ENCODE results near the gene KMT2C. TPM values are rescaled to one million over a fixed set of nuclear protein-coding genes. Genes with fewer than 3 reads are reported as not detected.

The KMT2C gene
- total and polyA plus RNA-seq, 2 of the 13 experiments (the other 11 are each of a cell fraction or from before 2014, with no cell fraction given): 7.1 to 14.4 TPM

- CTCF ChIA-PET (ENCODE audit: low intra/inter-chr PET ratio, low total read pairs): no interaction called here
- Histone ChIP-seq H3K27me3 (ENCODE audit: control insufficient read depth in 1 of 2, insufficient read depth in 2 of 2, low read length in 2 of 2) (no peaks in the 10 kb centered on the region; a peak in 1 of 5 replicates), H3K36me3 (replicated peaks in 1 of 2; ENCODE audit: control insufficient read depth in 1 of 2, insufficient read depth in 2 of 2, low read length in 2 of 2) (no peaks in the 10 kb centered on the region), H3K79me2 (ENCODE audit: insufficient read depth, low read length) (no peaks in the 10 kb centered on the region), H3K9me3 (ENCODE audit: low read length) (no peaks in the 10 kb centered on the region), H3K4me1 (ENCODE audit: insufficient read depth, low read length) (peaks cover 30% of the 10 kb centered on the region), H3K4me3 (replicated peaks in 1 of 3; ENCODE audit: insufficient read depth in 1 of 3, low read depth in 2 of 3, low read length in 3 of 3) (no peak overlapping the region), H3K4me2 (ENCODE audit: low read depth, low read length) (peak overlapping the region; percentile 53), H4K20me1 (ENCODE audit: insufficient read depth, low read length) (no peaks in the 10 kb centered on the region), H3K27ac (ENCODE audit: extremely low read length, insufficient read depth, low read length) (no peak overlapping the region), H3K9ac (ENCODE audit: insufficient read depth, low read depth, low read length) (no peak overlapping the region), H2AFZ (ENCODE audit: low read length) (no peak overlapping the region)
- in situ Hi-C loops (cut with HindIII; ENCODE audit: extremely low pct_ligation_motif_present, low pct_unique_long_range_greater_than_20kb): no loop called here
- DNase-seq (ENCODE audit: low spot score): no peak
- ATAC-seq: no peak
- no peak for TF ChIP-seq POLR2A (IDR thresholded peaks at IDR 0.05; ENCODE audit: insufficient read depth in 1 of 2, low read depth in 2 of 2, low read length in 2 of 2)
- 0 out of 2 replicates have a peak, but pooled peaks have one; percentile 18 for TF ChIP-seq ZNF281 (CRISPR knock-in tag; IDR thresholded peaks at IDR 0.05; ENCODE audit: borderline replicate concordance)
- TF ChIP-seq MAFG (CRISPR knock-in tag; IDR thresholded peaks at IDR 0.05): no peak
- POLR2A ChIA-PET: interaction anchor here (0.6 to 1.1 kb wide), 2 partner anchors 11 to 204 kb away, joined by 3 read pairs; no protein-coding TSS in a partner anchor
- intact Hi-C loops (cut with micrococcal nuclease; ENCODE audit: unreplicated experiment): loop anchor here (5.0 to 10.0 kb wide), 3 partner anchors 32 to 365 kb away; no protein-coding TSS in a partner anchor
- 23% methylated on average over 5 of the region's 5 CpGs for WGBS (ENCODE audit: low lambda C conversion rate)
- FAIRE-seq: no peak
- BruUV-seq (replicated peaks): TSS peak; percentile 38
Observed at GRCh38 chr7:152459724-152460251, 24.0 kb upstream of the KMT2C start.

DNA sequence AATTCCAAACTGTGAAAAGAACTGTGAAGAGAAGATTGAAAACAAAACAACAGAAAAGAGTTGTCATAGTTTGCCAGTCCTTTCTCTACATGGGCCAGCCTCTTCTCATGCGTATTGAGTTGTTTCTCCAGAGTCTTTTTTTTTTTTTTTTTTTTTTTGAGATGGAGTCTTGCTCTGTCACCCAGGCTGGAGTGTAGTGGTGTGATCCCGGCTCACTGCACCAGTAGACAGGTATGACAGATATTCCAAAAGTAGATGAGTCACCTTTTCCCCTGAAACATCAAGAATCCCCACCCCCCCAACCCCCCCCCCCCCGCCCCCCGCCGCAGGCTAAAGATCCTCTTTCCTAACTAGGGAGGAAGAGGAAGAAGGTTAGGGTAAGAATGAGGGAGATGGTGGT is 15.6 kb upstream of the KMT2C start:
- Histone ChIP-seq H4K20me1 (ENCODE audit: insufficient read depth, low read length) (no peaks in the 10 kb centered on the region), H3K9me3 (ENCODE audit: low read length) (no peaks in the 10 kb centered on the region), H2AFZ (ENCODE audit: low read length) (no peak overlapping the region), H3K36me3 (replicated peaks in 1 of 2; ENCODE audit: control insufficient read depth in 1 of 2, insufficient read depth in 2 of 2, low read length in 2 of 2) (no peaks in the 10 kb centered on the region), H3K79me2 (ENCODE audit: insufficient read depth, low read length) (no peaks in the 10 kb centered on the region), H3K27me3 (ENCODE audit: control insufficient read depth in 1 of 2, insufficient read depth in 2 of 2, low read length in 2 of 2) (no peaks in the 10 kb centered on the region), H3K27ac (ENCODE audit: extremely low read length, insufficient read depth, low read length) (no peak overlapping the region), H3K4me2 (ENCODE audit: low read depth, low read length) (no peak overlapping the region), H3K4me3 (replicated peaks in 1 of 3; ENCODE audit: insufficient read depth in 1 of 3, low read depth in 2 of 3, low read length in 3 of 3) (no peak overlapping the region), H3K9ac (ENCODE audit: insufficient read depth, low read depth, low read length) (no peak overlapping the region), H3K4me1 (ENCODE audit: insufficient read depth, low read length) (no peaks in the 10 kb centered on the region)
- intact Hi-C loops (cut with micrococcal nuclease; ENCODE audit: unreplicated experiment) (no loop called here), in situ Hi-C loops (cut with HindIII; ENCODE audit: extremely low pct_ligation_motif_present, low pct_unique_long_range_greater_than_20kb) (no loop called here)
- ChIA-PET POLR2A (no interaction called here), CTCF (ENCODE audit: low intra/inter-chr PET ratio, low total read pairs) (no interaction called here)
- BruUV-seq (replicated peaks): no TSS peak
- FAIRE-seq (no peak), DNase-seq (ENCODE audit: low spot score) (no peak), ATAC-seq (no peak)
- 33% methylated on average over 5 of the region's 5 CpGs for WGBS (ENCODE audit: low lambda C conversion rate)
- no peak for TF ChIP-seq ZNF790 (CRISPR knock-in tag; IDR thresholded peaks at IDR 0.05; ENCODE audit: borderline replicate concordance)
- no peak for TF ChIP-seq ZNF614 (CRISPR knock-in tag; IDR thresholded peaks at IDR 0.05; ENCODE audit: borderline replicate concordance)
- no peak for TF ChIP-seq BATF2 (CRISPR knock-in tag; IDR thresholded peaks at IDR 0.05)
- TF ChIP-seq ZNF598 (CRISPR knock-in tag; IDR thresholded peaks at IDR 0.05; ENCODE audit: borderline replicate concordance): no peak
- no peak for TF ChIP-seq ZNF432 (CRISPR knock-in tag; IDR thresholded peaks at IDR 0.05; ENCODE audit: borderline replicate concordance)
- TF ChIP-seq THYN1 (CRISPR knock-in tag; IDR thresholded peaks at IDR 0.05; ENCODE audit: borderline replicate concordance, low read depth): no peak
- no peak for TF ChIP-seq FOXP4 (CRISPR knock-in tag; IDR thresholded peaks at IDR 0.05)
- no peak for TF ChIP-seq GABPA (IDR thresholded peaks at IDR 0.05; ENCODE audit: low read depth, low read length)
- TF ChIP-seq GABPA (CRISPR knock-in tag; IDR thresholded peaks at IDR 0.05; ENCODE audit: low read depth): no peak
- no peak for TF ChIP-seq ZNF746 (CRISPR knock-in tag; IDR thresholded peaks at IDR 0.05)
